ENCODE measurements around the gene PKHD1. TPM values are rescaled to one million over a fixed set of nuclear protein-coding genes. Genes with fewer than 3 reads are reported as not detected.
A peak's percentile ranks its signal among the peaks of the same experiment; 100 is the strongest.

Gene PKHD1
- polyA plus RNA-seq, 1 of the 3 experiments (the other 2 are of a cell fraction), result not detected

GRCh38 chr6:51618563-51618962, 468.9 kb downstream of the PKHD1 start:
- Histone ChIP-seq H3K9me2 (no peaks in the 10 kb centered on the region), H3F3A (replicated peaks; ENCODE audit: insufficient read depth) (no peaks in the 10 kb centered on the region), H4K20me1 (ENCODE audit: insufficient read depth) (no peaks in the 10 kb centered on the region), H3K9ac (no peak overlapping the region), H3K4me3 (ENCODE audit: low read depth in 2 of 2, low read length in 1 of 2) (no peak overlapping the region), H3K4me1 (ENCODE audit: control insufficient read depth in 1 of 2, insufficient read depth in 2 of 2, low read depth in 1 of 2, low read length in 1 of 2) (no peaks in the 10 kb centered on the region; a peak in 1 of 4 replicates), H3K9me3 (no peaks in the 10 kb centered on the region; the same call in 1 of the 2 replicates), H3K4me2 (no peak overlapping the region), H3K27me3 (ENCODE audit: insufficient read depth) (no peaks in the 10 kb centered on the region), H3K36me3 (replicated peaks in 1 of 2; ENCODE audit: control insufficient read depth in 1 of 2, insufficient read depth in 2 of 2, low read length in 1 of 2) (no peaks in the 10 kb centered on the region), H3K79me2 (ENCODE audit: insufficient read depth) (no peaks in the 10 kb centered on the region; the same call in 1 of the 2 replicates), H2AFZ (ENCODE audit: low read depth) (no peak overlapping the region; the same call in 1 of the 2 replicates), H3K27ac (ENCODE audit: low read depth in 2 of 2, low read length in 1 of 2) (no peak overlapping the region)
- ChIA-PET POLR2A (no interaction called here), CTCF (interaction anchor here (0.5 to 3.5 kb wide), 11 partner anchors 9 to 384 kb away, joined by 3 to 28 read pairs (median 4); no protein-coding TSS in a partner anchor)
- TF ChIP-seq GATA2 (CRISPR knock-in tag; IDR thresholded peaks at IDR 0.05) (no peak), CTCF (IDR thresholded peaks at IDR 0.05) (peak; percentile 58)
- no peak for DNase-seq

GRCh38 chr6:51617751-51618150, 469.7 kb downstream of the PKHD1 start:
- Histone ChIP-seq H3K27ac (ENCODE audit: low read depth in 2 of 2, low read length in 1 of 2) (peak overlapping the region in 1 of 2 experiments; percentile 22; a peak in 1 of 4 replicates), H4K20me1 (ENCODE audit: insufficient read depth) (no peaks in the 10 kb centered on the region), H2AFZ (ENCODE audit: low read depth) (no peak overlapping the region), H3F3A (replicated peaks; ENCODE audit: insufficient read depth) (no peaks in the 10 kb centered on the region), H3K79me2 (ENCODE audit: insufficient read depth) (no peaks in the 10 kb centered on the region; the same call in 1 of the 2 replicates), H3K4me2 (no peak overlapping the region), H3K36me3 (replicated peaks in 1 of 2; ENCODE audit: control insufficient read depth in 1 of 2, insufficient read depth in 2 of 2, low read length in 1 of 2) (no peaks in the 10 kb centered on the region), H3K9ac (no peak overlapping the region), H3K27me3 (ENCODE audit: insufficient read depth) (no peaks in the 10 kb centered on the region), H3K4me1 (ENCODE audit: control insufficient read depth in 1 of 2, insufficient read depth in 2 of 2, low read depth in 1 of 2, low read length in 1 of 2) (no peaks in the 10 kb centered on the region; a peak in 1 of 4 replicates), H3K4me3 (ENCODE audit: low read depth in 2 of 2, low read length in 1 of 2) (no peak overlapping the region), H3K9me3 (no peaks in the 10 kb centered on the region), H3K9me2 (no peaks in the 10 kb centered on the region)
- ChIA-PET CTCF (interaction anchor here (1.3 to 3.5 kb wide), 6 partner anchors 10 to 44 kb away, joined by 3 to 28 read pairs (median 8); no protein-coding TSS in a partner anchor), POLR2A (no interaction called here)
- no peak for TF ChIP-seq FOSL2 (IDR thresholded peaks at IDR 0.05; ENCODE audit: borderline replicate concordance, low read depth)
- no peak for TF ChIP-seq GABPA (IDR thresholded peaks at IDR 0.05; ENCODE audit: low read depth)
- no peak for TF ChIP-seq NFIC (IDR thresholded peaks at IDR 0.05; ENCODE audit: borderline replicate concordance)
- TF ChIP-seq EP300 (IDR thresholded peaks at IDR 0.05; ENCODE audit: borderline replicate concordance in 1 of 2, low read depth in 1 of 2, low read length in 1 of 2), result no peak
- TF ChIP-seq RCOR1 (IDR thresholded peaks at IDR 0.05; ENCODE audit: low read length), result no peak
- TF ChIP-seq MXI1 (IDR thresholded peaks at IDR 0.05; ENCODE audit: low read depth, low read length), result no peak
- TF ChIP-seq MEF2A (IDR thresholded peaks at IDR 0.05; ENCODE audit: borderline replicate concordance, low read depth), result no peak
- TF ChIP-seq EZH2phosphoT487 (IDR thresholded peaks at IDR 0.05; ENCODE audit: borderline replicate concordance, low read depth), result no peak
- no peak for TF ChIP-seq MAX (IDR thresholded peaks at IDR 0.05; ENCODE audit: low read depth)
- no peak for TF ChIP-seq SIN3A (IDR thresholded peaks at IDR 0.05; ENCODE audit: borderline replicate concordance, low read depth, low read length)
- no peak for TF ChIP-seq ELF1 (IDR thresholded peaks at IDR 0.05)
- no peak for TF ChIP-seq JUND (IDR thresholded peaks at IDR 0.05)
- no peak for TF ChIP-seq SMC3 (IDR thresholded peaks at IDR 0.05; ENCODE audit: low read depth, low read length)
- TF ChIP-seq RXRA (IDR thresholded peaks at IDR 0.05; ENCODE audit: borderline replicate concordance, low read depth), result no peak
- no peak for TF ChIP-seq TEAD4 (IDR thresholded peaks at IDR 0.05; ENCODE audit: borderline replicate concordance, insufficient read depth)
- no peak for TF ChIP-seq CHD2 (IDR thresholded peaks at IDR 0.05; ENCODE audit: low read length, partially characterized antibody)
- TF ChIP-seq NRF1 (IDR thresholded peaks at IDR 0.05; ENCODE audit: low read depth, low read length), result no peak
- WGBS (ENCODE audit: low lambda C conversion rate), result 57% methylated on average over 2 of the region's 2 CpGs
- no peak for DNase-seq

Measured in SK-N-SH (cell line).